Lower lobe of right lung (tissue), 2 donors: ENCODE data around the gene LGR6. TPM values are rescaled to one million over a fixed set of nuclear protein-coding genes. Genes with fewer than 3 reads are reported as not detected.

Experiments
- ATAC-seq, 2 donors: fragments of 200-7000 bp; cut with Tn5 transposase; one replicate each; pipeline ENCODE4 v1.9.1; 2020 to 2022; ENCODE audit warnings: mild to moderate bottlenecking in 2 of 2, moderate library complexity in 2 of 2
- DNase-seq: peaks from one replicate; pipeline ENCODE4 v3.0.0-alpha.2; 2020
- H3K27ac ChIP-seq: fragments of 200-600 bp; one replicate; pipeline ENCODE4 v1.8.0; 2022
- H3K27me3 ChIP-seq: fragments of 200-600 bp; one replicate; pipeline ENCODE4 v1.8.0; 2022; ENCODE audit warnings: low read depth
- H3K36me3 ChIP-seq: fragments of 200-600 bp; one replicate; pipeline ENCODE4 v1.8.0; 2022; ENCODE audit warnings: mild to moderate bottlenecking
- H3K4me1 ChIP-seq: fragments of 200-600 bp; one replicate; pipeline ENCODE4 v1.8.0; 2022
- H3K4me3 ChIP-seq: fragments of 200-600 bp; one replicate; pipeline ENCODE4 v1.8.0; 2022; ENCODE audit warnings: mild to moderate bottlenecking
- H3K9me3 ChIP-seq: fragments of 200-600 bp; one replicate; pipeline ENCODE4 v1.8.0; 2022
- CTCF ChIP-seq: fragments of 200-600 bp; IDR thresholded peaks from one replicate; pipeline ENCODE4 v1.8.0; 2022; ENCODE audit warnings: antibody characterized with exemption, mild to moderate bottlenecking
- intact Hi-C: fragments of 100-400 bp; cut with DNase I; formaldehyde crosslinking; loops from one replicate; pipeline ENCODE4 v1.11.0; 2022
- total RNA-seq: library from RNA; stranded (reverse); fragmentation: NEBNext Ultra II Directional; extraction: Animal tissue kit (Norgen Biotek cat#: 25700); gene quantifications from one replicate; pipeline ENCODE4 v1.2.1, GENCODE V29; 2021
- donor health status: DM: no; HTN: yes; CAD: no; lungs with severe emphysema.

The LGR6 gene
- total RNA-seq, 1 donor from 2014 or later, result 1.7 TPM

GRCh38 chr1:202362212-202362611, 168.6 kb downstream of the LGR6 start:
- Histone ChIP-seq H3K27me3 (no peaks in the 10 kb centered on the region), H3K36me3 (no peaks in the 10 kb centered on the region), H3K27ac (no peak overlapping the region), H3K9me3 (no peaks in the 10 kb centered on the region), H3K4me3 (no peak overlapping the region), H3K4me1 (peaks cover 5% of the 10 kb centered on the region)
- intact Hi-C loops, result no loop called here
- ATAC-seq, result no peak
- DNase-seq, result no peak
- TF ChIP-seq CTCF, result no peak

- DNase-seq (no peak), ATAC-seq (no peak)
- Histone ChIP-seq H3K27ac (no peak overlapping the region), H3K4me3 (no peak overlapping the region), H3K4me1 (peaks cover 5% of the 10 kb centered on the region), H3K36me3 (no peaks in the 10 kb centered on the region), H3K9me3 (no peaks in the 10 kb centered on the region), H3K27me3 (no peaks in the 10 kb centered on the region)
- intact Hi-C loops, result no loop called here
- TF ChIP-seq CTCF, result no peak
Measured at GRCh38 chr1:202365092-202365815, 171.7 kb downstream of the LGR6 start.

- H3K27ac ChIP-seq, result no peak overlapping the region
- peaks cover 5% of the 10 kb centered on the region for H3K4me1 ChIP-seq
- H3K4me3 ChIP-seq, result no peak overlapping the region
- ATAC-seq, result no peak
- no peak for TF ChIP-seq CTCF
- intact Hi-C loops, result no loop called here
- no peaks in the 10 kb centered on the region for H3K9me3 ChIP-seq
- no peaks in the 10 kb centered on the region for H3K27me3 ChIP-seq
- no peaks in the 10 kb centered on the region for H3K36me3 ChIP-seq
- DNase-seq, result no peak
Measured at GRCh38 chr1:202367271-202367670, 173.7 kb downstream of the LGR6 start.

Other genes starting within 250 kb of the LGR6 start
- gene LMOD1, start 247.3 kb upstream of the LGR6 start, total RNA-seq, result 24.2 TPM
- 28.5 TPM for gene TIMM17A, start 238.3 kb upstream of the LGR6 start, total RNA-seq
- 73.8 TPM for gene RNPEP, start 211.2 kb upstream of the LGR6 start, total RNA-seq
- gene ELF3, start 183.2 kb upstream of the LGR6 start, total RNA-seq, result 74.1 TPM
- 0.06 TPM for gene GPR37L1, start 70.9 kb upstream of the LGR6 start, total RNA-seq
- gene ARL8A, start 49.1 kb upstream of the LGR6 start, total RNA-seq, result 98.0 TPM
- gene PTPN7, start 33.2 kb upstream of the LGR6 start, total RNA-seq, result 8.5 TPM
- gene UBE2T, start 148.1 kb downstream of the LGR6 start, total RNA-seq, result 2.9 TPM
- 41.4 TPM for gene PPP1R12B, start 154.9 kb downstream of the LGR6 start, total RNA-seq